Measurements from ENCODE around the gene FILIP1. TPM values are rescaled to one million over a fixed set of nuclear protein-coding genes. Genes with fewer than 3 reads are reported as not detected.

Gene FILIP1
- total and polyA plus RNA-seq, 10 of the 15 experiments (the other 5 are each of a cell fraction or from before 2014, with no cell fraction given) = 0.23 to 2.0 (median 0.44) TPM

DNA sequence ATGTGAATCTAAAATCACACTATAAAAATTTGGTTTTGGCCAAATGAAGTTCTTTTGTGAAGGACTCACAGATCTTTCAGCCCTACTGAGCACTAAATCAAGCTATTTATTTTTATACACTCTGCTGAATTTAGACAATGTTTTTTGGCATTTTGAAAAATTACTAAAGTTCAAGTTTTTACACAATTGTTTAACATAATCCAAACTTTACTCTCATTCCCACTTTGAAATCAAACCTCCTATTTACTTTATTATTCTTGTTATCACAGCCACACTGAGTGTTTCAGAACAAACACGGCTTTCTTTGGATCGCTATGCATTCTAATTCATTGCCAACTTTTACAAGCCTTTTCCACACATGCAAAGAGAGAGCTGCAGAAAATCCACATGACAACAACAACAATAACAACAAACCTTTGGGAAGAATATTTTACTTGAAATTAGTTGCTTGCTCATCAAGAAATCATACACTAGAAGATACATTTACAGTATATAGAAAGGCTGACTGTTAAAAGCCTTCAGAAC is 159.9 kb downstream of the FILIP1 start:
- intact Hi-C loops (cut with micrococcal nuclease; ENCODE audit: unreplicated experiment) (no loop called here), in situ Hi-C loops (cut with MboI) (no loop called here)
- POLR2A ChIA-PET = no interaction called here
- H4K20me1 ChIP-seq (ENCODE audit: control insufficient read depth, insufficient read depth) = no peaks in the 10 kb centered on the region
- no TSS peak for BruUV-seq (replicated peaks)
- no peaks in the 10 kb centered on the region for H3K4me1 ChIP-seq (ENCODE audit: control insufficient read depth, insufficient read depth, low read length)
- H3K9me3 ChIP-seq (replicated peaks; ENCODE audit: control insufficient read depth, insufficient read depth, low read length) = no peaks in the 10 kb centered on the region
- no peak for ATAC-seq
- no peak overlapping the region for H3K4me2 ChIP-seq (ENCODE audit: control insufficient read depth, insufficient read depth)
- DNase-seq (ENCODE audit: low read depth, low spot score) = no peak
- H3K27ac ChIP-seq (ENCODE audit: control insufficient read depth, insufficient read depth) = no peak overlapping the region
- SMC1A ChIA-PET (ENCODE audit: uncharacterized antibody, unreplicated experiment) = interaction anchor here (0.8 to 1.4 kb wide), 3 partner anchors 16 to 171 kb away, joined by 3 to 4 read pairs (median 3); no protein-coding TSS in a partner anchor
- RAD21 ChIA-PET (ENCODE audit: unreplicated experiment) = interaction anchor here (1.2 kb wide), 1 partner anchor 28 kb away, joined by 3 read pairs; no protein-coding TSS in a partner anchor
- H2AFZ ChIP-seq (ENCODE audit: control insufficient read depth, low read depth, low read length) = no peak overlapping the region
- CTCF ChIA-PET = interaction anchor here (0.8 to 1.2 kb wide), 3 partner anchors 23 to 71 kb away, joined by 3 read pairs; no protein-coding TSS in a partner anchor
- no peaks in the 10 kb centered on the region; a peak in 1 of 4 replicates for H3K27me3 ChIP-seq (replicated peaks in 1 of 2; ENCODE audit: control insufficient read depth in 2 of 2, insufficient read depth in 2 of 2, low read length in 1 of 2)
- H3K36me3 ChIP-seq (ENCODE audit: control insufficient read depth in 2 of 2, insufficient read depth in 2 of 2, low read length in 1 of 2) = no peaks in the 10 kb centered on the region
- WGBS (ENCODE audit: insufficient coverage, insufficient replicate concordance, low lambda C conversion rate, missing lambda C conversion rate) = 79% methylated on average over 2 of the region's 2 CpGs
- H3K9ac ChIP-seq (ENCODE audit: control insufficient read depth, insufficient read depth, low read length) = no peak overlapping the region
- no peak overlapping the region for H3K4me3 ChIP-seq
- no peak for FAIRE-seq
- no peaks in the 10 kb centered on the region for H3K79me2 ChIP-seq (ENCODE audit: control insufficient read depth, insufficient read depth, low read length)
- TF ChIP-seq TCF3 (IDR thresholded peaks at IDR 0.05; ENCODE audit: borderline replicate concordance, insufficient read depth, low read depth, low read length) = no peak
- no peak for TF ChIP-seq NFXL1 (IDR thresholded peaks at IDR 0.05; ENCODE audit: borderline replicate concordance)
- no peak for TF ChIP-seq HDAC2 (IDR thresholded peaks at IDR 0.05)
- no peak for TF ChIP-seq TCF7 (IDR thresholded peaks at IDR 0.05; ENCODE audit: borderline replicate concordance)
- no peak for TF ChIP-seq RCOR1 (conservative IDR thresholded peaks at IDR 0.05; ENCODE audit: low read depth, low read length)
- TF ChIP-seq, protein P1, sequence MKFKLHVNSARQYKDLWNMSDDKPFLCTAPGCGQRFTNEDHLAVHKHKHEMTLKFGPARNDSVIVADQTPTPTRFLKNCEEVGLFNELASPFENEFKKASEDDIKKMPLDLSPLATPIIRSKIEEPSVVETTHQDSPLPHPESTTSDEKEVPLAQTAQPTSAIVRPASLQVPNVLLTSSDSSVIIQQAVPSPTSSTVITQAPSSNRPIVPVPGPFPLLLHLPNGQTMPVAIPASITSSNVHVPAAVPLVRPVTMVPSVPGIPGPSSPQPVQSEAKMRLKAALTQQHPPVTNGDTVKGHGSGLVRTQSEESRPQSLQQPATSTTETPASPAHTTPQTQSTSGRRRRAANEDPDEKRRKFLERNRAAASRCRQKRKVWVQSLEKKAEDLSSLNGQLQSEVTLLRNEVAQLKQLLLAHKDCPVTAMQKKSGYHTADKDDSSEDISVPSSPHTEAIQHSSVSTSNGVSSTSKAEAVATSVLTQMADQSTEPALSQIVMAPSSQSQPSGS (IDR thresholded peaks at IDR 0.05; ENCODE audit: low read length) = no peak
- no peak for TF ChIP-seq SUZ12 (IDR thresholded peaks at IDR 0.05; ENCODE audit: unreplicated experiment)
- no peak for TF ChIP-seq RBBP5 (conservative IDR thresholded peaks at IDR 0.05)
- TF ChIP-seq, protein P2, sequence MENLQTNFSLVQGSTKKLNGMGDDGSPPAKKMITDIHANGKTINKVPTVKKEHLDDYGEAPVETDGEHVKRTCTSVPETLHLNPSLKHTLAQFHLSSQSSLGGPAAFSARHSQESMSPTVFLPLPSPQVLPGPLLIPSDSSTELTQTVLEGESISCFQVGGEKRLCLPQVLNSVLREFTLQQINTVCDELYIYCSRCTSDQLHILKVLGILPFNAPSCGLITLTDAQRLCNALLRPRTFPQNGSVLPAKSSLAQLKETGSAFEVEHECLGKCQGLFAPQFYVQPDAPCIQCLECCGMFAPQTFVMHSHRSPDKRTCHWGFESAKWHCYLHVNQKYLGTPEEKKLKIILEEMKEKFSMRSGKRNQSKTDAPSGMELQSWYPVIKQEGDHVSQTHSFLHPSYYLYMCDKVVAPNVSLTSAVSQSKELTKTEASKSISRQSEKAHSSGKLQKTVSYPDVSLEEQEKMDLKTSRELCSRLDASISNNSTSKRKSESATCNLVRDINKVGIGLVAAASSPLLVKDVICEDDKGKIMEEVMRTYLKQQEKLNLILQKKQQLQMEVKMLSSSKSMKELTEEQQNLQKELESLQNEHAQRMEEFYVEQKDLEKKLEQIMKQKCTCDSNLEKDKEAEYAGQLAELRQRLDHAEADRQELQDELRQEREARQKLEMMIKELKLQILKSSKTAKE (IDR thresholded peaks at IDR 0.05; ENCODE audit: low read depth, poor library complexity, severe bottlenecking) = no peak
- TF ChIP-seq CHD1 (IDR thresholded peaks at IDR 0.05; ENCODE audit: low read depth, low read length) = no peak
- no peak for TF ChIP-seq E2F8 (IDR thresholded peaks at IDR 0.05; ENCODE audit: low read depth, partially characterized antibody)
- TF ChIP-seq STAT3 (IDR thresholded peaks at IDR 0.05; ENCODE audit: low read depth, low read length) = no peak
- no peak for TF ChIP-seq SIN3A (IDR thresholded peaks at IDR 0.05; ENCODE audit: low read depth, low read length)
- TF ChIP-seq SMC3 (IDR thresholded peaks at IDR 0.05; ENCODE audit: borderline replicate concordance, low read length) = no peak
- TF ChIP-seq NR2F1 (conservative IDR thresholded peaks at IDR 0.05) = no peak

Data from GM12878 (cell line).